Measurements from ENCODE around the gene NOTCH1. TPM values are rescaled to one million over a fixed set of nuclear protein-coding genes. Genes with fewer than 3 reads are reported as not detected.

Gene NOTCH1
- total RNA-seq, 1 donor from 2014 or later = 84.4 TPM

DNA sequence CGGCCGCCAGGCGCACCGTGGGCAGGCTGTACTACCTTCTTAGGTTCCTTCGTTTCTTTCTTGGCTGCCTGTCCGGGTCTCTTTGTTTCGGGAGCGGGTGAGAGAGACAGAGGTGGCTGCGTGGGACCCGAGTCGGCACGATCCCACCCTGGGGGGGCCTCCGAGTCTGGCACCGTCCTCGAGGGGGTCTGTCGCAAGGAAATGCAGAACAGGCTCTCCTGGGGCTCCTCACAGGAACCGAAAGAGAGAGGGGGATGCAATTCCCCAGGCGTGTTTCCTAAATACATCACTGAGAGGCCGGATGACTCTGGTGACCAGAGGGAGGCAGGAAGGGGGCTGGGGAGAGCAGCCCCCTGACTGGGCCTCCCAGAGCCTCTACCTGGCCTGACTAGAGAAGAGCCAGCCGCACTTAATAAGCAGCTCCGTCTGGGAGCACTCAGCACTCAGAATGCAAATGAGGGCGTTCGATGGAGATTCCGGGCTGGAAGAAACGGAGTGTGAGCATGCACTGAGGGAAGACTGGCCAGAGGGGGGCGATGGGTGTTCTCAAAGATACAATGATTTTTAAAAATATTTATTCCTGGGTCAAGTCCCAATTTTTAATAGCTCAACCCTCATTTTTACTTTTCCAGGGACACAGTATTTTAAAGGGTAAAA is 94.5 kb downstream of the NOTCH1 start:
- intact Hi-C loops (cut with micrococcal nuclease) = no loop called here

- intact Hi-C loops (cut with micrococcal nuclease) = no loop called here
Measured at GRCh38 chr9:136448655-136449054, 97.2 kb downstream of the NOTCH1 start.

DNA sequence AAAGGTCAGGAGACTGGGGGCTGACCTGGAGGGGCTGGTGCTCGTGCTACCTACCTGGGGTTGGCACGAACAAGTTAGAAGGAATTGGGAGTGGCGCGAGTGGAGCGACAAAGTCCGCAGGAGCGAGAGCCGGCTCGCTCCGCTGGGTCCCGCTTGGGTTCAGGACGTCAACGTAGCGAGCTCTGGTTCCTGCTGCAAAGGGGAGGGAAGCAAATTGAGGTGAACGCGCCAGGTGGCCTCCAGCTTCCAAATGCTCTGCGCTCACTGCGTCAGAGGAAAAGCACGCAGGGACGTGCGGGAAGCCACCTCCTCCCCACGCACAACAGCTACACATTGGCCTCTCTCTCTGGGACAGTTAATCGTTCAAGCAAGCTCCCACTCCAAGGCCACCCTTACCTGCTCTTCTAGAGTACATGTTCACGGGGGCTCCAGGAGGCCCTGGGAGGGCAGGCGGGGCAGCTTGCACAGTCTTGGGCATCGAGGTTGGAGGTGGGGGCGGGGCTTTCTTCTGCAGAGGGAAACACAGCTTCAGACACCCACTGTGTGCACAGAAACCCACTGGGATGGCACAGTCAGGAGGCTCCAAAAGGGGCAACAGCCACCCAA is 98.6 kb downstream of the NOTCH1 start:
- intact Hi-C loops (cut with micrococcal nuclease) = no loop called here

DNA sequence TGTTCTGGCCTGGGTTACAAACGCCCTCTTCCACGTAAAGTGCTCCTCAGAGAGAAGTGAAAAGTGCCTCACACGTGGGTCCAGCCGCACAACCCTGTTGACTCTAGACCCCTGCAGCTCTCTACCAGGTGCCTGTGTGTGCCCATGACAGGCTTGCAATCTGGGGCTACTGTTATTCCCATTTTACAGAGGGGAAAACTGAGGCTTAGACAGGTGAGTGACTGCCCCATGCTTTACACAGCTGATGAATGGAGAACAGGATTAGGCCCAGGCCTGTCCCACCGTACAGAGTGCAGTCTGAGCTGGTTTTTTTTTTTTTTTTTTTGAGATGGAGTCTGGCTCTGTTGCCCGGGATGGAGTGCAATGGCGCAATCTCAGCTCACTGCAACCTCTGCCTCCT is 100.0 kb downstream of the NOTCH1 start:
- intact Hi-C loops (cut with micrococcal nuclease) = no loop called here

Other genes with a start within 250 kb of the NOTCH1 start
- not detected in 2 replicates for gene CCDC187, start 242.0 kb downstream of the NOTCH1 start, total RNA-seq
- gene GPSM1, start 218.5 kb downstream of the NOTCH1 start, total RNA-seq = 5.9 and 6.1 TPM in 2 replicates
- 17.2 and 18.3 TPM in 2 replicates for gene DNLZ, start 182.3 kb downstream of the NOTCH1 start, total RNA-seq
- gene CARD9, start 172.4 kb downstream of the NOTCH1 start, total RNA-seq = 1.3 and 1.6 TPM in 2 replicates
- gene SNAPC4, start 145.9 kb downstream of the NOTCH1 start, total RNA-seq = 16.0 and 16.2 TPM in 2 replicates
- 42.7 and 45.4 TPM in 2 replicates for gene ENTR1, start 135.4 kb downstream of the NOTCH1 start, total RNA-seq
- gene PMPCA, start 135.4 kb downstream of the NOTCH1 start, total RNA-seq = 52.5 and 54.5 TPM in 2 replicates
- 23.2 and 23.8 TPM in 2 replicates for gene INPP5E, start 106.2 kb downstream of the NOTCH1 start, total RNA-seq
- 89.4 and 92.9 TPM in 2 replicates for gene SEC16A, start 63.0 kb downstream of the NOTCH1 start, total RNA-seq
- gene EGFL7, start 116.9 kb upstream of the NOTCH1 start, total RNA-seq = 0.49 and 1.0 TPM in 2 replicates
- gene AGPAT2, start 141.4 kb upstream of the NOTCH1 start, total RNA-seq = 13.5 and 14.7 TPM in 2 replicates
- gene DIPK1B, start 166.5 kb upstream of the NOTCH1 start, total RNA-seq = 0.29 and 0.37 TPM in 2 replicates
- 0.07 TPM in 1 of 2 replicates, not detected in the other for gene LCN10, start 196.9 kb upstream of the NOTCH1 start, total RNA-seq
- not detected in 2 replicates for gene LCN6, start 202.5 kb upstream of the NOTCH1 start, total RNA-seq
- not detected in 2 replicates for gene LCN8, start 212.2 kb upstream of the NOTCH1 start, total RNA-seq
- gene LCN15, start 218.5 kb upstream of the NOTCH1 start, total RNA-seq = not detected in 2 replicates
- gene TMEM141, start 245.3 kb upstream of the NOTCH1 start, total RNA-seq = 39.2 and 41.2 TPM in 2 replicates

Measured in T-helper 1 cell treated with Interleukin-12 subunit alpha and Interleukin-12 subunit beta and Interleukin-4 antibody, amounts not matched to agents 30 ng/mL and 1 ng/mL, for 36 hours (primary cell).